GM23338 (cell line): ENCODE measurements around the gene IFNG-AS1. TPM values are rescaled to one million over a fixed set of nuclear protein-coding genes. Genes with fewer than 3 reads are reported as not detected.

ENCODE experiments used
- ATAC-seq: fragments of 200-7000 bp; cut with Tn5 transposase; 3 replicates; pipeline ENCODE4 v1.9.1; 2020
- DNase-seq: peaks from one replicate; pipeline ENCODE4 v3.0.0-alpha.2; 2015; ENCODE audit warnings: low spot score
- H2AFZ ChIP-seq: fragments of 200-600 bp; sonication (generic); 2 replicates; pipeline ENCODE4 v1.8.0; 2016; ENCODE audit warnings: antibody characterized with exemption, mild to moderate bottlenecking, moderate library complexity
- H3F3A ChIP-seq: fragments of 200-600 bp; sonication (generic); replicated peaks from 2 replicates; pipeline ENCODE4 v1.8.0; 2017; ENCODE audit warnings: antibody characterized with exemption, mixed run types, low read depth
- H3K27ac ChIP-seq: fragments of 200-600 bp; sonication (generic); 2 replicates; pipeline ENCODE4 v1.6.1; 2016; ENCODE audit warnings: low read depth
- H3K27me3 ChIP-seq: fragments of 200-600 bp; sonication (generic); 2 replicates; pipeline ENCODE4 v1.8.0; 2016; ENCODE audit warnings: mild to moderate bottlenecking, mixed run types, moderate library complexity; ENCODE audit not compliant: insufficient read depth
- H3K36me3 ChIP-seq: fragments of 200-600 bp; sonication (generic); 2 replicates; pipeline ENCODE4 v1.8.0; 2016; ENCODE audit warnings: mild to moderate bottlenecking; ENCODE audit not compliant: insufficient read depth
- H3K4me1 ChIP-seq: fragments of 200-600 bp; sonication (generic); 2 replicates; pipeline ENCODE4 v1.8.0; 2016; ENCODE audit warnings: mild to moderate bottlenecking, moderate library complexity; ENCODE audit not compliant: insufficient read depth
- H3K4me2 ChIP-seq: fragments of 200-600 bp; sonication (generic); 2 replicates; pipeline ENCODE4 v1.7.1; 2017; ENCODE audit warnings: mixed run types
- H3K4me3 ChIP-seq: fragments of 200-600 bp; sonication (generic); 2 replicates; pipeline ENCODE4 v1.6.1; 2016; ENCODE audit warnings: mixed run types
- H3K79me2 ChIP-seq: fragments of 200-600 bp; sonication (generic); replicated peaks from 2 replicates; pipeline ENCODE4 v1.8.0; 2017; ENCODE audit warnings: mild to moderate bottlenecking; ENCODE audit not compliant: insufficient read depth
- H3K9me2 ChIP-seq: fragments of 200-600 bp; sonication (generic); 2 replicates; pipeline ENCODE4 v1.8.0; 2017; ENCODE audit not compliant: insufficient read depth
- H4K20me1 ChIP-seq: fragments of 200-600 bp; sonication (generic); replicated peaks from 2 replicates; pipeline ENCODE4 v1.8.0; 2017; ENCODE audit warnings: mild to moderate bottlenecking; ENCODE audit not compliant: insufficient read depth
- H3K27ac Mint-ChIP-seq: 2 replicates; pipeline ENCODE4 v1.8.0; 2020; ENCODE audit warnings: inconsistent platforms, mild to moderate bottlenecking, moderate library complexity, mixed read lengths
- H3K27me3 Mint-ChIP-seq: 3 replicates; pipeline ENCODE4 v1.8.0; 2022; ENCODE audit warnings: low read depth, mild to moderate bottlenecking, moderate library complexity, mixed read lengths, inconsistent platforms; ENCODE audit not compliant: insufficient read depth, poor library complexity
- H3K36me3 Mint-ChIP-seq: 3 replicates; pipeline ENCODE4 v1.8.0; 2021; ENCODE audit warnings: low read depth, mild to moderate bottlenecking, inconsistent platforms, moderate library complexity, mixed read lengths
- H3K4me1 Mint-ChIP-seq: 3 replicates; pipeline ENCODE4 v1.8.0; 2020; ENCODE audit warnings: mild to moderate bottlenecking, inconsistent platforms, mixed read lengths
- H3K4me3 Mint-ChIP-seq: 3 replicates; pipeline ENCODE4 v1.8.0; 2021; ENCODE audit warnings: moderate library complexity, mild to moderate bottlenecking, inconsistent platforms, mixed read lengths
- H3K9me3 Mint-ChIP-seq: 3 replicates; pipeline ENCODE4 v1.8.0; 2020; ENCODE audit warnings: moderate library complexity, mild to moderate bottlenecking, inconsistent platforms, mixed read lengths
- CTCF ChIP-seq, 2 experiments: fragments of 200-600 bp in 1 of 2; sonication (generic) in 1 of 2; conservative IDR thresholded peaks; 2 replicates each; pipeline versions ENCODE4 v1.5.1 to v1.6.1; 2016 to 2017; ENCODE audit warnings: antibody characterized with exemption in 2 of 2, low read depth in 2 of 2, mild to moderate bottlenecking in 2 of 2, moderate library complexity in 1 of 2
- ETS1 ChIP-seq: IDR thresholded peaks from 2 replicates; pipeline ENCODE4 v1.6.1; 2016; ENCODE audit warnings: antibody characterized with exemption
- EZH2 ChIP-seq: fragments of 200-600 bp; sonication (generic); IDR thresholded peaks from one replicate; pipeline ENCODE4 v1.8.0; 2017; ENCODE audit warnings: antibody characterized with exemption, mild to moderate bottlenecking, low read depth; ENCODE audit not compliant: unreplicated experiment
- JUNB ChIP-seq: IDR thresholded peaks from one replicate; pipeline ENCODE4 v1.6.1; 2016; ENCODE audit warnings: antibody characterized with exemption; ENCODE audit not compliant: unreplicated experiment
- STAT1 ChIP-seq: IDR thresholded peaks from one replicate; pipeline ENCODE4 v1.6.1; 2016; ENCODE audit warnings: antibody characterized with exemption; ENCODE audit not compliant: unreplicated experiment
- ZNF331 ChIP-seq: fragments of 250-450 bp; sonication (Bioruptor Pico); IDR thresholded peaks from 2 replicates; pipeline ENCODE4 v1.5.0; 2020; ENCODE audit warnings: low read depth, mild to moderate bottlenecking, moderate library complexity
- polyA plus RNA-seq: library from polyadenylated mRNA; unstranded; fragments of >200 nt; fragmentation: Nextera tagmentation; extraction: Ambion mirVana; gene quantifications from 2 replicates; pipeline ENCODE4 v1.2.1, GENCODE V29; 2016
- total RNA-seq: library from RNA; depleted of rRNA; stranded (reverse); fragments of >200 nt; shearing (Covaris generic); gene quantifications from 2 replicates; pipeline ENCODE4 v1.2.3, GENCODE V29; 2014
- TF ChIP-seq, protein P1 (sequence below): fragments of 250-450 bp; sonication (Bioruptor Pico); IDR thresholded peaks from 2 replicates; pipeline ENCODE4 v1.5.0; 2020; ENCODE audit warnings: mild to moderate bottlenecking, moderate library complexity
- TF ChIP-seq, protein P2 (sequence below): IDR thresholded peaks from one replicate; pipeline ENCODE4 v1.6.1; 2018; ENCODE audit warnings: antibody characterized with exemption; ENCODE audit not compliant: unreplicated experiment

IFNG-AS1 gene
- total and polyA plus RNA-seq, 2 experiments from 2014 or later, result not detected

GRCh38 chr12:67964456-67964855, 24.8 kb upstream of the IFNG-AS1 start:
- H2AFZ ChIP-seq, result no peak overlapping the region
- H3K27ac ChIP-seq, result no peak overlapping the region
- Mint-ChIP-seq H3K27me3 (peaks cover 2% of the 10 kb centered on the region), H3K36me3 (no peaks in the 10 kb centered on the region), H3K27ac (no peak overlapping the region), H3K9me3 (no peaks in the 10 kb centered on the region), H3K4me3 (no peak overlapping the region), H3K4me1 (no peaks in the 10 kb centered on the region)
- no peak overlapping the region for H3K4me2 ChIP-seq
- ATAC-seq (no peak), DNase-seq (no peak)
- H3F3A ChIP-seq, result no peaks in the 10 kb centered on the region
- H3K36me3 ChIP-seq, result no peaks in the 10 kb centered on the region
- no peaks in the 10 kb centered on the region for H3K79me2 ChIP-seq
- H3K4me3 ChIP-seq, result no peak overlapping the region
- no peaks in the 10 kb centered on the region for H3K27me3 ChIP-seq
- H3K4me1 ChIP-seq, result no peaks in the 10 kb centered on the region
- no peak for TF ChIP-seq CTCF (conservative IDR thresholded peaks at IDR 0.05; ENCODE audit: low read depth in 2 of 2)
- no peak for TF ChIP-seq STAT1
- no peak for TF ChIP-seq ZNF331 (CRISPR knock-in tag)
- TF ChIP-seq EZH2, result no peak
- no peak for TF ChIP-seq JUNB
- TF ChIP-seq, protein P1, sequence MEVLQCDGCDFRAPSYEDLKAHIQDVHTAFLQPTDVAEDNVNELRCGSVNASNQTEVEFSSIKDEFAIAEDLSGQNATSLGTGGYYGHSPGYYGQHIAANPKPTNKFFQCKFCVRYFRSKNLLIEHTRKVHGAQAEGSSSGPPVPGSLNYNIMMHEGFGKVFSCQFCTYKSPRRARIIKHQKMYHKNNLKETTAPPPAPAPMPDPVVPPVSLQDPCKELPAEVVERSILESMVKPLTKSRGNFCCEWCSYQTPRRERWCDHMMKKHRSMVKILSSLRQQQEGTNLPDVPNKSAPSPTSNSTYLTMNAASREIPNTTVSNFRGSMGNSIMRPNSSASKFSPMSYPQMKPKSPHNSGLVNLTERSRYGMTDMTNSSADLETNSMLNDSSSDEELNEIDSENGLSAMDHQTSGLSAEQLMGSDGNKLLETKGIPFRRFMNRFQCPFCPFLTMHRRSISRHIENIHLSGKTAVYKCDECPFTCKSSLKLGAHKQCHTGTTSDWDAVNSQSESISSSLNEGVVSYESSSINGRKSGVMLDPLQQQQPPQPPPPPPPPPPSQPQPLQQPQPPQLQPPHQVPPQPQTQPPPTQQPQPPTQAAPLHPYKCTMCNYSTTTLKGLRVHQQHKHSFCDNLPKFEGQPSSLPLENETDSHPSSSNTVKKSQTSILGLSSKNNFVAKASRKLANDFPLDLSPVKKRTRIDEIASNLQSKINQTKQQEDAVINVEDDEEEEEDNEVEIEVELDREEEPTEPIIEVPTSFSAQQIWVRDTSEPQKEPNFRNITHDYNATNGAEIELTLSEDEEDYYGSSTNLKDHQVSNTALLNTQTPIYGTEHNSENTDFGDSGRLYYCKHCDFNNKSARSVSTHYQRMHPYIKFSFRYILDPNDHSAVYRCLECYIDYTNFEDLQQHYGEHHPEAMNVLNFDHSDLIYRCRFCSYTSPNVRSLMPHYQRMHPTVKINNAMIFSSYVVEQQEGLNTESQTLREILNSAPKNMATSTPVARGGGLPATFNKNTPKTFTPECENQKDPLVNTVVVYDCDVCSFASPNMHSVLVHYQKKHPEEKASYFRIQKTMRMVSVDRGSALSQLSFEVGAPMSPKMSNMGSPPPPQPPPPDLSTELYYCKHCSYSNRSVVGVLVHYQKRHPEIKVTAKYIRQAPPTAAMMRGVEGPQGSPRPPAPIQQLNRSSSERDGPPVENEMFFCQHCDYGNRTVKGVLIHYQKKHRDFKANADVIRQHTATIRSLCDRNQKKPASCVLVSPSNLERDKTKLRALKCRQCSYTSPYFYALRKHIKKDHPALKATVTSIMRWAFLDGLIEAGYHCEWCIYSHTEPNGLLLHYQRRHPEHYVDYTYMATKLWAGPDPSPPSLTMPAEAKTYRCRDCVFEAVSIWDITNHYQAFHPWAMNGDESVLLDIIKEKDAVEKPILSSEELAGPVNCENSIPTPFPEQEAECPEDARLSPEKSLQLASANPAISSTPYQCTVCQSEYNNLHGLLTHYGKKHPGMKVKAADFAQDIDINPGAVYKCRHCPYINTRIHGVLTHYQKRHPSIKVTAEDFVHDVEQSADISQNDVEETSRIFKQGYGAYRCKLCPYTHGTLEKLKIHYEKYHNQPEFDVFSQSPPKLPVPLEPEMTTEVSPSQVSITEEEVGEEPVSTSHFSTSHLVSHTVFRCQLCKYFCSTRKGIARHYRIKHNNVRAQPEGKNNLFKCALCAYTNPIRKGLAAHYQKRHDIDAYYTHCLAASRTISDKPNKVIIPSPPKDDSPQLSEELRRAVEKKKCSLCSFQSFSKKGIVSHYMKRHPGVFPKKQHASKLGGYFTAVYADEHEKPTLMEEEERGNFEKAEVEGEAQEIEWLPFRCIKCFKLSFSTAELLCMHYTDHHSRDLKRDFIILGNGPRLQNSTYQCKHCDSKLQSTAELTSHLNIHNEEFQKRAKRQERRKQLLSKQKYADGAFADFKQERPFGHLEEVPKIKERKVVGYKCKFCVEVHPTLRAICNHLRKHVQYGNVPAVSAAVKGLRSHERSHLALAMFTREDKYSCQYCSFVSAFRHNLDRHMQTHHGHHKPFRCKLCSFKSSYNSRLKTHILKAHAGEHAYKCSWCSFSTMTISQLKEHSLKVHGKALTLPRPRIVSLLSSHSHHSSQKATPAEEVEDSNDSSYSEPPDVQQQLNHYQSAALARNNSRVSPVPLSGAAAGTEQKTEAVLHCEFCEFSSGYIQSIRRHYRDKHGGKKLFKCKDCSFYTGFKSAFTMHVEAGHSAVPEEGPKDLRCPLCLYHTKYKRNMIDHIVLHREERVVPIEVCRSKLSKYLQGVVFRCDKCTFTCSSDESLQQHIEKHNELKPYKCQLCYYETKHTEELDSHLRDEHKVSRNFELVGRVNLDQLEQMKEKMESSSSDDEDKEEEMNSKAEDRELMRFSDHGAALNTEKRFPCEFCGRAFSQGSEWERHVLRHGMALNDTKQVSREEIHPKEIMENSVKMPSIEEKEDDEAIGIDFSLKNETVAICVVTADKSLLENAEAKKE (CRISPR knock-in tag), result no peak
- no peak for TF ChIP-seq ETS1
- TF ChIP-seq, protein P2, sequence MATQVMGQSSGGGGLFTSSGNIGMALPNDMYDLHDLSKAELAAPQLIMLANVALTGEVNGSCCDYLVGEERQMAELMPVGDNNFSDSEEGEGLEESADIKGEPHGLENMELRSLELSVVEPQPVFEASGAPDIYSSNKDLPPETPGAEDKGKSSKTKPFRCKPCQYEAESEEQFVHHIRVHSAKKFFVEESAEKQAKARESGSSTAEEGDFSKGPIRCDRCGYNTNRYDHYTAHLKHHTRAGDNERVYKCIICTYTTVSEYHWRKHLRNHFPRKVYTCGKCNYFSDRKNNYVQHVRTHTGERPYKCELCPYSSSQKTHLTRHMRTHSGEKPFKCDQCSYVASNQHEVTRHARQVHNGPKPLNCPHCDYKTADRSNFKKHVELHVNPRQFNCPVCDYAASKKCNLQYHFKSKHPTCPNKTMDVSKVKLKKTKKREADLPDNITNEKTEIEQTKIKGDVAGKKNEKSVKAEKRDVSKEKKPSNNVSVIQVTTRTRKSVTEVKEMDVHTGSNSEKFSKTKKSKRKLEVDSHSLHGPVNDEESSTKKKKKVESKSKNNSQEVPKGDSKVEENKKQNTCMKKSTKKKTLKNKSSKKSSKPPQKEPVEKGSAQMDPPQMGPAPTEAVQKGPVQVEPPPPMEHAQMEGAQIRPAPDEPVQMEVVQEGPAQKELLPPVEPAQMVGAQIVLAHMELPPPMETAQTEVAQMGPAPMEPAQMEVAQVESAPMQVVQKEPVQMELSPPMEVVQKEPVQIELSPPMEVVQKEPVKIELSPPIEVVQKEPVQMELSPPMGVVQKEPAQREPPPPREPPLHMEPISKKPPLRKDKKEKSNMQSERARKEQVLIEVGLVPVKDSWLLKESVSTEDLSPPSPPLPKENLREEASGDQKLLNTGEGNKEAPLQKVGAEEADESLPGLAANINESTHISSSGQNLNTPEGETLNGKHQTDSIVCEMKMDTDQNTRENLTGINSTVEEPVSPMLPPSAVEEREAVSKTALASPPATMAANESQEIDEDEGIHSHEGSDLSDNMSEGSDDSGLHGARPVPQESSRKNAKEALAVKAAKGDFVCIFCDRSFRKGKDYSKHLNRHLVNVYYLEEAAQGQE, result no peak
- H4K20me1 ChIP-seq, result no peaks in the 10 kb centered on the region
- no peaks in the 10 kb centered on the region for H3K9me2 ChIP-seq
